K562 (cell line): Measurements from ENCODE around the gene DNAH10.

Experiments
- ARNT ChIP-seq, 2 experiments: fragments of 450-650 bp; IDR thresholded peaks; 2 replicates each; pipeline ENCODE4 v1.6.1; 2016; ENCODE audit warnings: mild to moderate bottlenecking in 1 of 2
- CBX8 ChIP-seq: fragments of 200-600 bp; sonication (generic); IDR thresholded peaks from 2 replicates; pipeline ENCODE4 v1.6.1; 2012; ENCODE audit warnings: borderline replicate concordance, mixed run types, low read depth, mild to moderate bottlenecking, moderate library complexity, mixed read lengths, low read length, control low read depth, inconsistent platforms; ENCODE audit not compliant: poor library complexity, severe bottlenecking; ENCODE audit errors: extremely low read depth
- EZH2 ChIP-seq: IDR thresholded peaks from 2 replicates; pipeline ENCODE4 v1.6.1; 2012; ENCODE audit warnings: low read depth, mild to moderate bottlenecking, inconsistent platforms, low read length, borderline replicate concordance
- FOS ChIP-seq: IDR thresholded peaks from 3 replicates; pipeline ENCODE4 v1.6.1; 2011; ENCODE audit not compliant: insufficient read length; ENCODE audit errors: extremely low read depth
- FOXJ3 ChIP-seq: sonication (generic); formaldehyde crosslinking; IDR thresholded peaks from 2 replicates; pipeline ENCODE4 v1.4.0; 2020; ENCODE audit warnings: mild to moderate bottlenecking, missing genetic modification reagents
- GTF2F1 ChIP-seq: IDR thresholded peaks from 2 replicates; pipeline ENCODE4 v1.6.1; 2011; ENCODE audit warnings: low read depth, low read length, improper control_type of control experiment
- POLR2A ChIP-seq: fragments of 450-650 bp; conservative IDR thresholded peaks from 2 replicates; pipeline ENCODE4 v1.6.1; 2016
- RCOR1 ChIP-seq, 2 experiments: IDR thresholded peaks; 2 replicates each; pipeline ENCODE4 v1.6.1; 2012; ENCODE audit warnings: low read depth in 2 of 2, low read length in 2 of 2, borderline replicate concordance in 1 of 2, improper control_type of control experiment in 1 of 2
- SOX6 ChIP-seq: fragments of 450-650 bp; IDR thresholded peaks from 2 replicates; pipeline ENCODE4 v1.6.1; 2014; ENCODE audit warnings: mild to moderate bottlenecking
- ZNF277 ChIP-seq: fragments of 250-450 bp; sonication (Bioruptor Pico); IDR thresholded peaks from 2 replicates; pipeline ENCODE4 v1.8.0; 2022; ENCODE audit warnings: inconsistent platforms, mild to moderate bottlenecking, moderate library complexity, borderline replicate concordance
- TF ChIP-seq, protein P1 (sequence below), 3 experiments: IDR thresholded peaks in 2 of 3; conservative IDR thresholded peaks in 1 of 3; 2 replicates each; pipeline ENCODE4 v1.5.1; 2011 to 2012; ENCODE audit warnings: low read length in 3 of 3, mild to moderate bottlenecking in 3 of 3, control low read depth in 2 of 3, improper control_type of control experiment in 1 of 3, inconsistent platforms in 1 of 3, low read depth in 1 of 3, mixed read lengths in 1 of 3, moderate library complexity in 1 of 3; ENCODE audit not compliant: insufficient read depth in 2 of 3
- TF ChIP-seq, protein P2 (sequence below): fragments of 250-450 bp; sonication (Bioruptor Pico); IDR thresholded peaks from 2 replicates; pipeline ENCODE4 v1.8.0; 2022; ENCODE audit warnings: inconsistent platforms
- TF ChIP-seq, protein P3 (sequence below), 2 experiments: fragments of 450-650 bp in 1 of 2; sonication (generic) in 1 of 2; formaldehyde crosslinking; conservative IDR thresholded peaks; 2 replicates each; pipeline versions ENCODE4 v1.4.0 to v1.8.1; 2020 to 2022; ENCODE audit warnings: mild to moderate bottlenecking in 1 of 2, missing genetic modification reagents in 1 of 2
- TF ChIP-seq, protein P4 (sequence below), 2 experiments: fragments of 450-650 bp in 1 of 2; sonication (generic) in 1 of 2; formaldehyde crosslinking in 1 of 2; IDR thresholded peaks; 2 replicates each; pipeline versions ENCODE4 v1.7.1 to v1.9.0; 2016 to 2022; ENCODE audit warnings: inconsistent platforms in 1 of 2, mild to moderate bottlenecking in 1 of 2, missing genetic modification reagents in 1 of 2

- TF ChIP-seq SOX6 (no peak), EZH2 (no peak), GTF2F1 (no peak), FOXJ3 (no peak), CBX8 (no peak), ZNF277 (no peak), POLR2A (no peak), FOS (no peak), RCOR1 (IDR thresholded peaks at IDR 0.05; ENCODE audit: borderline replicate concordance in 1 of 2, low read depth in 2 of 2, low read length in 2 of 2) (no peak), ARNT (IDR thresholded peaks at IDR 0.05) (no peak)
- TF ChIP-seq, protein P1, sequence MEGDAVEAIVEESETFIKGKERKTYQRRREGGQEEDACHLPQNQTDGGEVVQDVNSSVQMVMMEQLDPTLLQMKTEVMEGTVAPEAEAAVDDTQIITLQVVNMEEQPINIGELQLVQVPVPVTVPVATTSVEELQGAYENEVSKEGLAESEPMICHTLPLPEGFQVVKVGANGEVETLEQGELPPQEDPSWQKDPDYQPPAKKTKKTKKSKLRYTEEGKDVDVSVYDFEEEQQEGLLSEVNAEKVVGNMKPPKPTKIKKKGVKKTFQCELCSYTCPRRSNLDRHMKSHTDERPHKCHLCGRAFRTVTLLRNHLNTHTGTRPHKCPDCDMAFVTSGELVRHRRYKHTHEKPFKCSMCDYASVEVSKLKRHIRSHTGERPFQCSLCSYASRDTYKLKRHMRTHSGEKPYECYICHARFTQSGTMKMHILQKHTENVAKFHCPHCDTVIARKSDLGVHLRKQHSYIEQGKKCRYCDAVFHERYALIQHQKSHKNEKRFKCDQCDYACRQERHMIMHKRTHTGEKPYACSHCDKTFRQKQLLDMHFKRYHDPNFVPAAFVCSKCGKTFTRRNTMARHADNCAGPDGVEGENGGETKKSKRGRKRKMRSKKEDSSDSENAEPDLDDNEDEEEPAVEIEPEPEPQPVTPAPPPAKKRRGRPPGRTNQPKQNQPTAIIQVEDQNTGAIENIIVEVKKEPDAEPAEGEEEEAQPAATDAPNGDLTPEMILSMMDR (IDR thresholded peaks at IDR 0.05 in 2 of 3, conservative IDR thresholded peaks at IDR 0.05 in 1 of 3; ENCODE audit: insufficient read depth in 2 of 3, low read depth in 1 of 3, low read length in 3 of 3), result no peak
- TF ChIP-seq, protein P2, sequence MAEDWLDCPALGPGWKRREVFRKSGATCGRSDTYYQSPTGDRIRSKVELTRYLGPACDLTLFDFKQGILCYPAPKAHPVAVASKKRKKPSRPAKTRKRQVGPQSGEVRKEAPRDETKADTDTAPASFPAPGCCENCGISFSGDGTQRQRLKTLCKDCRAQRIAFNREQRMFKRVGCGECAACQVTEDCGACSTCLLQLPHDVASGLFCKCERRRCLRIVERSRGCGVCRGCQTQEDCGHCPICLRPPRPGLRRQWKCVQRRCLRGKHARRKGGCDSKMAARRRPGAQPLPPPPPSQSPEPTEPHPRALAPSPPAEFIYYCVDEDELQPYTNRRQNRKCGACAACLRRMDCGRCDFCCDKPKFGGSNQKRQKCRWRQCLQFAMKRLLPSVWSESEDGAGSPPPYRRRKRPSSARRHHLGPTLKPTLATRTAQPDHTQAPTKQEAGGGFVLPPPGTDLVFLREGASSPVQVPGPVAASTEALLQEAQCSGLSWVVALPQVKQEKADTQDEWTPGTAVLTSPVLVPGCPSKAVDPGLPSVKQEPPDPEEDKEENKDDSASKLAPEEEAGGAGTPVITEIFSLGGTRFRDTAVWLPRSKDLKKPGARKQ (CRISPR knock-in tag), result no peak
- TF ChIP-seq, protein P3, sequence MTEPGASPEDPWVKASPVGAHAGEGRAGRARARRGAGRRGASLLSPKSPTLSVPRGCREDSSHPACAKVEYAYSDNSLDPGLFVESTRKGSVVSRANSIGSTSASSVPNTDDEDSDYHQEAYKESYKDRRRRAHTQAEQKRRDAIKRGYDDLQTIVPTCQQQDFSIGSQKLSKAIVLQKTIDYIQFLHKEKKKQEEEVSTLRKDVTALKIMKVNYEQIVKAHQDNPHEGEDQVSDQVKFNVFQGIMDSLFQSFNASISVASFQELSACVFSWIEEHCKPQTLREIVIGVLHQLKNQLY (CRISPR knock-in tag; conservative IDR thresholded peaks at IDR 0.05), result no peak
- TF ChIP-seq, protein P4, sequence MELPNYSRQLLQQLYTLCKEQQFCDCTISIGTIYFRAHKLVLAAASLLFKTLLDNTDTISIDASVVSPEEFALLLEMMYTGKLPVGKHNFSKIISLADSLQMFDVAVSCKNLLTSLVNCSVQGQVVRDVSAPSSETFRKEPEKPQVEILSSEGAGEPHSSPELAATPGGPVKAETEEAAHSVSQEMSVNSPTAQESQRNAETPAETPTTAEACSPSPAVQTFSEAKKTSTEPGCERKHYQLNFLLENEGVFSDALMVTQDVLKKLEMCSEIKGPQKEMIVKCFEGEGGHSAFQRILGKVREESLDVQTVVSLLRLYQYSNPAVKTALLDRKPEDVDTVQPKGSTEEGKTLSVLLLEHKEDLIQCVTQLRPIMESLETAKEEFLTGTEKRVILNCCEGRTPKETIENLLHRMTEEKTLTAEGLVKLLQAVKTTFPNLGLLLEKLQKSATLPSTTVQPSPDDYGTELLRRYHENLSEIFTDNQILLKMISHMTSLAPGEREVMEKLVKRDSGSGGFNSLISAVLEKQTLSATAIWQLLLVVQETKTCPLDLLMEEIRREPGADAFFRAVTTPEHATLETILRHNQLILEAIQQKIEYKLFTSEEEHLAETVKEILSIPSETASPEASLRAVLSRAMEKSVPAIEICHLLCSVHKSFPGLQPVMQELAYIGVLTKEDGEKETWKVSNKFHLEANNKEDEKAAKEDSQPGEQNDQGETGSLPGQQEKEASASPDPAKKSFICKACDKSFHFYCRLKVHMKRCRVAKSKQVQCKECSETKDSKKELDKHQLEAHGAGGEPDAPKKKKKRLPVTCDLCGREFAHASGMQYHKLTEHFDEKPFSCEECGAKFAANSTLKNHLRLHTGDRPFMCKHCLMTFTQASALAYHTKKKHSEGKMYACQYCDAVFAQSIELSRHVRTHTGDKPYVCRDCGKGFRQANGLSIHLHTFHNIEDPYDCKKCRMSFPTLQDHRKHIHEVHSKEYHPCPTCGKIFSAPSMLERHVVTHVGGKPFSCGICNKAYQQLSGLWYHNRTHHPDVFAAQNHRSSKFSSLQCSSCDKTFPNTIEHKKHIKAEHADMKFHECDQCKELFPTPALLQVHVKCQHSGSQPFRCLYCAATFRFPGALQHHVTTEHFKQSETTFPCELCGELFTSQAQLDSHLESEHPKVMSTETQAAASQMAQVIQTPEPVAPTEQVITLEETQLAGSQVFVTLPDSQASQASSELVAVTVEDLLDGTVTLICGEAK (IDR thresholded peaks at IDR 0.05), result no peak
- TF ChIP-seq, protein P4 (CRISPR knock-in tag; IDR thresholded peaks at IDR 0.05), result no peak
Measured at GRCh38 chr12:123816896-123817537, 54.9 kb downstream of the DNAH10 start.
